WERI-Rb-1 (cell line): ENCODE data around the gene GNAI2.
"Not testable (repeated sequence)": the region's sequence is repeated elsewhere in the genome, so short reads cannot be mapped to it uniquely, and the experiment has no call there.

ENCODE experiments used
- DNase-seq: peaks from one replicate; pipeline ENCODE4 v3.0.0-alpha.2; 2020
- H3K27ac ChIP-seq: fragments of 250-450 bp; sonication (Bioruptor Pico); 2 replicates; pipeline ENCODE4 v1.5.1; 2020; ENCODE audit warnings: mild to moderate bottlenecking, moderate library complexity
- H3K27me3 ChIP-seq: fragments of 250-450 bp; sonication (Bioruptor Pico); 2 replicates; pipeline ENCODE4 v1.5.1; 2021; ENCODE audit warnings: mild to moderate bottlenecking, low read depth, moderate library complexity; ENCODE audit not compliant: insufficient read depth, severe bottlenecking
- H3K36me3 ChIP-seq: fragments of 250-450 bp; sonication (Bioruptor Pico); 2 replicates; pipeline ENCODE4 v1.5.1; 2020; ENCODE audit warnings: mild to moderate bottlenecking, moderate library complexity
- H3K4me3 ChIP-seq: 2 replicates; pipeline ENCODE4 v1.5.1; 2011; ENCODE audit warnings: low read depth, mild to moderate bottlenecking, control low read depth, low read length
- H3K9me3 ChIP-seq: fragments of 250-450 bp; sonication (Bioruptor Pico); 2 replicates; pipeline ENCODE4 v1.5.1; 2021; ENCODE audit warnings: mild to moderate bottlenecking, moderate library complexity; ENCODE audit not compliant: severe bottlenecking
- CTCF ChIP-seq: IDR thresholded peaks from 2 replicates; pipeline ENCODE4 v1.5.1; 2011; ENCODE audit warnings: low read depth, mild to moderate bottlenecking, control low read depth, inconsistent platforms, low read length

Gene GNAI2

GRCh38 chr3:50278880-50279224, 42.8 kb downstream of the GNAI2 start, which contains the start of gene LSMEM2:
LSMEM2 (plus strand) TSS chr3:50279087; CDS start chr3:50279114, 27 bp downstream.
- H3K36me3 ChIP-seq = no peaks in the 10 kb centered on the region
- TF ChIP-seq CTCF = no peak
- no peak within 1 kb of the TSS for H3K27ac ChIP-seq

GRCh38 chr3:50279255-50280016, 43.4 kb downstream of the GNAI2 start:
- Histone ChIP-seq H3K36me3 (no peaks in the 10 kb centered on the region), H3K9me3 (no peaks in the 10 kb centered on the region), H3K27me3 (no peaks in the 10 kb centered on the region), H3K4me3 (no peak overlapping the region), H3K27ac (no peak overlapping the region)
- TF ChIP-seq CTCF = no peak
- DNase-seq = no peak

More at GRCh38 chr3:50278880-50279224, 42.8 kb downstream of the GNAI2 start, which contains the start of gene LSMEM2:
- H3K4me3 ChIP-seq = no peak within 1 kb of the TSS
- DNase-seq = no peak
- no peaks in the 10 kb centered on the region for H3K9me3 ChIP-seq
- H3K27me3 ChIP-seq = no peaks in the 10 kb centered on the region

- not testable (repeated sequence) for H3K27ac ChIP-seq, H3K27me3 ChIP-seq, H3K9me3 ChIP-seq, H3K4me3 ChIP-seq, DNase-seq
- peaks cover 17% of the 10 kb centered on the region for H3K36me3 ChIP-seq
These were observed 48.1 kb downstream of the GNAI2 start for GRCh38 chr3:50284121-50284520.

GRCh38 chr3:50286322-50287227, 50.6 kb downstream of the GNAI2 start:
- no peak for TF ChIP-seq CTCF
- DNase-seq = no peak
- peaks cover 33% of the 10 kb centered on the region for H3K36me3 ChIP-seq

GRCh38 chr3:50287262-50287661, 51.3 kb downstream of the GNAI2 start:
- no peak overlapping the region for H3K27ac ChIP-seq
- DNase-seq = no peak
- no peak for TF ChIP-seq CTCF
- no peaks in the 10 kb centered on the region for H3K9me3 ChIP-seq
- no peaks in the 10 kb centered on the region for H3K27me3 ChIP-seq
- H3K4me3 ChIP-seq = no peak overlapping the region
- H3K36me3 ChIP-seq = peaks cover 36% of the 10 kb centered on the region

More at GRCh38 chr3:50286322-50287227, 50.6 kb downstream of the GNAI2 start:
- H3K27me3 ChIP-seq = no peaks in the 10 kb centered on the region
- H3K4me3 ChIP-seq = no peak overlapping the region
- no peaks in the 10 kb centered on the region for H3K9me3 ChIP-seq
- no peak overlapping the region for H3K27ac ChIP-seq

- TF ChIP-seq CTCF = no peak
- no peak overlapping the region for H3K27ac ChIP-seq
- no peak for DNase-seq
- H3K4me3 ChIP-seq = no peak overlapping the region
- no peaks in the 10 kb centered on the region for H3K27me3 ChIP-seq
- H3K36me3 ChIP-seq = peaks cover 36% of the 10 kb centered on the region
- no peaks in the 10 kb centered on the region for H3K9me3 ChIP-seq
These were observed 52.5 kb downstream of the GNAI2 start for GRCh38 chr3:50288387-50289007.
